Activated B cell treated with CpG ODN at 0.5 μM for 24 hours (primary cell): ENCODE data around the gene CNN2. TPM values are rescaled to one million over a fixed set of nuclear protein-coding genes. Genes with fewer than 3 reads are reported as not detected.

Source experiments
- ATAC-seq: fragments of 200-7000 bp; cut with Tn5 transposase; one replicate; pipeline ENCODE4 v1.10.0; 2021; ENCODE audit warnings: low read depth, mild to moderate bottlenecking, moderate library complexity
- CTCF ChIA-PET: fragments of 350-600 bp; sonication (Branson Sonifier 250); formaldehyde crosslinking; loops from one replicate; lab custom pipeline; 2021; ENCODE audit warnings: antibody characterized with exemption; lab: Charles Lee
- POLR2A ChIA-PET: fragments of 350-600 bp; sonication (Branson Sonifier 250); formaldehyde crosslinking; loops from one replicate; lab custom pipeline; 2021; ENCODE audit warnings: antibody characterized with exemption; lab: Charles Lee
- DNase-seq: peaks from one replicate; pipeline ENCODE4 v3.0.0; 2022
- H3K27ac Mint-ChIP-seq: one replicate; pipeline ENCODE4 v1.8.0; 2020; ENCODE audit warnings: mixed read lengths
- H3K27me3 Mint-ChIP-seq: one replicate; pipeline ENCODE4 v1.8.0; 2021; ENCODE audit warnings: mixed read lengths
- H3K36me3 Mint-ChIP-seq: one replicate; pipeline ENCODE4 v1.8.0; 2021; ENCODE audit warnings: low read depth, mixed read lengths
- H3K4me1 Mint-ChIP-seq: one replicate; pipeline ENCODE4 v1.8.0; 2021; ENCODE audit warnings: mixed read lengths
- H3K4me3 Mint-ChIP-seq: one replicate; pipeline ENCODE4 v1.8.0; 2020; ENCODE audit warnings: mild to moderate bottlenecking, mixed read lengths
- H3K9me3 Mint-ChIP-seq: one replicate; pipeline ENCODE4 v1.8.0; 2020; ENCODE audit warnings: mixed read lengths
- intact Hi-C: fragments of 100-400 bp; cut with micrococcal nuclease; formaldehyde crosslinking; loops from one replicate; pipeline ENCODE4 v1.15.1; 2024
- total RNA-seq: library from RNA; stranded (reverse); gene quantifications from 2 replicates; pipeline ENCODE4 v1.2.3, GENCODE V29; 2022
- TF ChIP-seq, protein P1 (sequence below): fragments of 200-600 bp; IDR thresholded peaks from one replicate; pipeline ENCODE4 v1.8.0; 2022; ENCODE audit warnings: antibody characterized with exemption, mild to moderate bottlenecking

The CNN2 gene
- total RNA-seq, 1 donor from 2014 or later, result 352 TPM

DNA sequence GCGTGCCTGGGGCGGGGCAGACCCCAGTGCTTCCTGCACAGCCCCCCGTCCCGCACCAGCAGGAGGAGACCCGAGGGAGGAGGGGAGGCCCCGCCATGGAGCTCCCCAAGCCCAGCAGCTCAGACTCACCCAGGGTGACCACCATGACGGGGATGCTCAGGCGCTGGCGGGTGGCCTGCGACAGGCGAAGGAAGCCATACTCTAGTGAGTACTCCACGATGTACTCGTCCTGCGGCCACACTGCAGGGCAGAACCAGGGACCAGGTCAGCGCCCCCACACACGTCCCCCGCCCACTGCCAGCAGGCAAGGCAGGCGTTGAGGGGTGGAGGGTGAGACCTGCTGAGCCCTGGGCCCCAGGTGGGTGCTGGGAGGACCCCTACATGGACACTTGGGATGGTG is 14.1 kb upstream of the CNN2 start:
- peaks cover 30% of the 10 kb centered on the region for H3K36me3 Mint-ChIP-seq
- H3K9me3 Mint-ChIP-seq, result no peaks in the 10 kb centered on the region
- no peak overlapping the region for H3K27ac Mint-ChIP-seq
- H3K27me3 Mint-ChIP-seq, result no peaks in the 10 kb centered on the region
- H3K4me3 Mint-ChIP-seq, result no peak overlapping the region
- intact Hi-C loops, result no loop called here
- ATAC-seq (no peak), DNase-seq (no peak)
- TF ChIP-seq, protein P1, sequence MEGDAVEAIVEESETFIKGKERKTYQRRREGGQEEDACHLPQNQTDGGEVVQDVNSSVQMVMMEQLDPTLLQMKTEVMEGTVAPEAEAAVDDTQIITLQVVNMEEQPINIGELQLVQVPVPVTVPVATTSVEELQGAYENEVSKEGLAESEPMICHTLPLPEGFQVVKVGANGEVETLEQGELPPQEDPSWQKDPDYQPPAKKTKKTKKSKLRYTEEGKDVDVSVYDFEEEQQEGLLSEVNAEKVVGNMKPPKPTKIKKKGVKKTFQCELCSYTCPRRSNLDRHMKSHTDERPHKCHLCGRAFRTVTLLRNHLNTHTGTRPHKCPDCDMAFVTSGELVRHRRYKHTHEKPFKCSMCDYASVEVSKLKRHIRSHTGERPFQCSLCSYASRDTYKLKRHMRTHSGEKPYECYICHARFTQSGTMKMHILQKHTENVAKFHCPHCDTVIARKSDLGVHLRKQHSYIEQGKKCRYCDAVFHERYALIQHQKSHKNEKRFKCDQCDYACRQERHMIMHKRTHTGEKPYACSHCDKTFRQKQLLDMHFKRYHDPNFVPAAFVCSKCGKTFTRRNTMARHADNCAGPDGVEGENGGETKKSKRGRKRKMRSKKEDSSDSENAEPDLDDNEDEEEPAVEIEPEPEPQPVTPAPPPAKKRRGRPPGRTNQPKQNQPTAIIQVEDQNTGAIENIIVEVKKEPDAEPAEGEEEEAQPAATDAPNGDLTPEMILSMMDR, result no peak
- POLR2A ChIA-PET, result no interaction called here
- H3K4me1 Mint-ChIP-seq, result peaks cover 21% of the 10 kb centered on the region
- CTCF ChIA-PET, result no interaction called here

DNA sequence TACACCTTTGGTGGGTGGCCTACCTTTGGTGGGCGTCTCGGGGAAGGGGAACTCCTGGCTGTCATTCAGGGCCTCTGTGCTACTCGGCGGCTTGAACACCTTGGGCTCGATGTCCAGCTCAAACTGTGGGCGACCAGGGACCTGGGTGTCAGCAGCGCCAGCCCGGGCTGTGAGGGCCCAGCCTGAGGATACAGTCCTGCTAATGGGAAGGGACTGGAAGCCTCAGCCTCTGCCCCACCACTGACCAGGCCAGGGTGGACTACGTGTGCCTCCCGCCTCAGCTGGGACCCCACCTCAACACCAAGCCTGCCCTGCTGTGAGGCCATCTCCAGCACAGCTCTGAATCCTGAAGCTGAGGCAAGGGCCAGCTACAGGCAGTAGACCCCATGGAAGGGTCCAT is 13.2 kb upstream of the CNN2 start:
- Mint-ChIP-seq H3K27ac (no peak overlapping the region), H3K9me3 (no peaks in the 10 kb centered on the region), H3K4me3 (no peak overlapping the region), H3K27me3 (no peaks in the 10 kb centered on the region), H3K4me1 (peaks cover 30% of the 10 kb centered on the region), H3K36me3 (peaks cover 30% of the 10 kb centered on the region)
- ATAC-seq, result no peak
- TF ChIP-seq, protein P1, result no peak
- DNase-seq, result no peak
- CTCF ChIA-PET, result no interaction called here
- POLR2A ChIA-PET, result interaction anchor here (1.0 kb wide), 1 partner anchor 8 kb away, joined by 4 read pairs; no protein-coding TSS in a partner anchor
- intact Hi-C loops, result no loop called here

GRCh38 chr19:1014161-1015060 is 12.0 kb upstream of the CNN2 start:
- POLR2A ChIA-PET, result interaction anchor here (0.8 kb wide), 1 partner anchor 10 kb away, joined by 3 read pairs; no protein-coding TSS in a partner anchor
- Mint-ChIP-seq H3K9me3 (no peaks in the 10 kb centered on the region), H3K4me1 (peaks cover 41% of the 10 kb centered on the region), H3K36me3 (peaks cover 29% of the 10 kb centered on the region), H3K27me3 (no peaks in the 10 kb centered on the region), H3K27ac (no peak overlapping the region), H3K4me3 (no peak overlapping the region)
- no peak for ATAC-seq
- intact Hi-C loops, result no loop called here
- TF ChIP-seq, protein P1, result no peak
- DNase-seq, result no peak
- CTCF ChIA-PET, result no interaction called here

- POLR2A ChIA-PET, result interaction anchor here (0.6 to 1.1 kb wide), 2 partner anchors 11 to 152 kb away, joined by 6 to 7 read pairs; partner anchors contain the start of gene CNN2
These were observed 11.2 kb upstream of the CNN2 start for GRCh38 chr19:1015061-1015781.

More at GRCh38 chr19:1015061-1015781, 11.2 kb upstream of the CNN2 start:
- intact Hi-C loops, result no loop called here
- Mint-ChIP-seq H3K4me1 (peaks cover 49% of the 10 kb centered on the region), H3K36me3 (peaks cover 24% of the 10 kb centered on the region), H3K4me3 (no peak overlapping the region), H3K27ac (no peak overlapping the region), H3K9me3 (no peaks in the 10 kb centered on the region), H3K27me3 (no peaks in the 10 kb centered on the region)
- DNase-seq (no peak), ATAC-seq (no peak)
- TF ChIP-seq, protein P1, result no peak
- CTCF ChIA-PET, result no interaction called here
